ENCODE data around the gene BCR.
A peak's percentile ranks its signal among the peaks of the same experiment; 100 is the strongest.

The BCR gene

DNA sequence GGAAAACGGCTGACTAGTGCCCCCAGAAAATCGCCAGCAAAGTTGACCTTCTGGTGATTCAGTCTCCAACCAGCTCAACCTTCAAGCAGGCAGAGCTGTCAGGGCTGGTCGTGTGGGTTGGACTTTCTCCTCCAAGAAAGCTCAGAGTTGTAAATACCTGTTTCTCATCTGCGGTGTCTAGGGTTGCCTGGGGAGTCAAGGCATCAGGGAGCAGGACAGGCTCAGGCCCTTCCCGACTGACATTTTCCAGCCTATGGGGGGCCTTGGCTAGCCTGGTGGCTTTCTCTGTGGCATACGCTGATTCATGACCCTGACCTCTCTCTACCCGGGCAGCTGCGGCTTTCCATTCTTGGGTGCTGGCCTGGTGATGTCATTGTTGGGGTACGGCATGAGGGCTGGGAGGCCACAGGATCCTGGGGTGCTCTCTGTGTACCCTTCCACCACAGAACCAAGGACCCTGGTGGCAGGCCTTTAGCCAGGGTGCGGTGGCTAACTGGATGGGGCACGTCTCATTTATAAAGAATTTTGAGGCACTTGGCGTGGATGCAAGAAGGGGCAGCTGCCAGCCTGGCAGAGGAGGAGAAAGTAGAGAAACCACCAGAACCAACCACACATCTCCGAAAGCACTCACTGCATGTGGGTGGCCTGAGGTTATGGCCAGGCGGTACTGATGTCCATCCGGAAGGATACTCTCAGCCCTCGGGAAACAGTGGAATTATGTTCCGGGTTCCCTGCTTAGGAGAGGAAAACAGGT lies 64.9 kb downstream of the BCR start:
- no peak for DNase-seq (ENCODE audit: low spot score)

DNA sequence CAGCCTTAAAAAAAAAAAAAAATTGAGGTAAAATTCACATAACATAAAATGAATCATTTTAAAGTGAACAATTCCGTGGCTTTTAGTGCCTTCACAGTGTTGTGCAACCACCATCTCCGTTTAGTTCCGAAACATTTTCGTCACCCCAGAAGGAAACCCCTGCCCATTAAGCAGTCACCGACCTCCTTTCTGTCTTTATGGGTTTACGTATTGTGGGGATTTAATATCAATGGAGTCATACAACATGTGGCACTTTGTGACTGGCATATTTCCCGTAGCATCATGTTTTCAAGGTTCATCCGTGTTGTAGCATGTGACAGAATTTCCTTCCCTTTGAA lies 65.5 kb downstream of the BCR start:
- DNase-seq (ENCODE audit: low spot score) = no peak

DNA sequence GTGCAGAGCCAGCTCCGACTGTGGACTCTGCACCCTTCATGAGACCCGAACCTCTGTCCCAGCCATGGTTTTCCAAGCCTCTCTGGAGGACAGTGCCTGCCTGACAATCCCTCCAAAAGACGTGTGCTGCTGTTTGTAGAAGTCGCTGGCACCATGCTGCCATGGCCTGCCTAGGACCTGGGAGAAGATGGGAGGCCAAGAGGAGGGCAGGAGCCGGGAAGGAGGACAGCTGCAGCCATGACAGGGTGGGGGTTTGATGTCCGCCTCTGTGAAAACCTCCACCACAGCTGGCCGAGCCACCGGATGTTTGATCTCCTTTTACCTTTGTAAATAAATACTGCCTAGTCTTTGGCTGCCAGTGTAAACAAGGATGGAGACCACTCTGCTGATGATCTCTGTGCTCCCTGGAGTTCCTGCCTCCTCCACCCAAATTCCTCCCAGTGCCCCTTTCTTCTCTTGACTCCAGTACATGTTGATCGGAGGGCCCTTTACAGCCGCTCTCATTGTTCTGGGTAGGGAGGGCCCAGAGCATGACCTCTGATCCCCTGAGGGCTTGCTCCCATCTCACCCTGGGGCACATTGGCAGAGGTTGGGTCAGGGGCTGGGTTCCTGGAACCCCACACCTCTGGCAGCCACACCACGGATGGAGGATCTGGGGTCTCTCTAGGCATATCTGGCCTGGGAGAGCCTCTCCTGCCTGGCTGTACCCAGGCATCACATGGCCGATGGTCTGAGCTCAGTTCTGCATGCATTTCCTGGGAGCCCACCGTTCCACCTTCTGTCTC lies 66.9 kb downstream of the BCR start:
- DNase-seq (ENCODE audit: low spot score) = no peak

- DNase-seq (ENCODE audit: low spot score) = peak; percentile 67
Measured at GRCh38 chr22:23248583-23248982, 68.3 kb downstream of the BCR start.

DNA sequence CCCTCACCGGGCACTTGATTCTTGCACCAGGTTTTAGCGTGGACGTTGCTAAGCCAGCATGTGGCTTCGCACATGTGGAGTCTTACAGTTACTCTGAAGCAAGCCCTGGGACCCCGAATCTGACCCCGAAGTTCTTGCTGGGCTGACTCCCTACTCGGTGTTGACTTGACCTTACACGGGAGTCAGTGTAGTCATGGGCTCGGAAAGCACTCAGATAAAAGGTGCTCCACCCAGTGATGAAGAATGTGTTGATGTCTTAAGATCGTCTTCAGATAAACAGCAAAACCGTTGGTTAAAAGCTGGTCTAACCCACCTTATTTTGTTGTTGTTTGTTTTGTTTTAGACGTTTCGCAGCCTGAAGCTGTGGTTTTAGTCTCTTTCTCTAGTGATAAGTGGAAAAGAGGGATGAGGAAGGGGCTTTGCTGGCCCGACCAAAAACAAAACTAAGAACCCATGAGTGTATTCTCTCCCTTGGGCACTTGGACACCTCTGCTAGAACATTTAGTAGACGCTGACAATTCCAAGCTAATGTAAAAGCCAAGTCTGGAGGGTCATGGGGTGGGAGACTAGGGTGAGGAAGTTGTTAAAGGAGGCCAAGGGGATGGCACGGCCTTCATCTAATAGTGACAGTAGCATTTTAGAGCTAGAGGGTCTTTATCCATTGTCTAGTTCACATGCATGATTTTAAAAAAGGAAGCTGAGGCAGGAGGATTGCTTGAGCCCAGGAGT lies 69.9 kb downstream of the BCR start:
- DNase-seq (ENCODE audit: low spot score) = no peak

DNA sequence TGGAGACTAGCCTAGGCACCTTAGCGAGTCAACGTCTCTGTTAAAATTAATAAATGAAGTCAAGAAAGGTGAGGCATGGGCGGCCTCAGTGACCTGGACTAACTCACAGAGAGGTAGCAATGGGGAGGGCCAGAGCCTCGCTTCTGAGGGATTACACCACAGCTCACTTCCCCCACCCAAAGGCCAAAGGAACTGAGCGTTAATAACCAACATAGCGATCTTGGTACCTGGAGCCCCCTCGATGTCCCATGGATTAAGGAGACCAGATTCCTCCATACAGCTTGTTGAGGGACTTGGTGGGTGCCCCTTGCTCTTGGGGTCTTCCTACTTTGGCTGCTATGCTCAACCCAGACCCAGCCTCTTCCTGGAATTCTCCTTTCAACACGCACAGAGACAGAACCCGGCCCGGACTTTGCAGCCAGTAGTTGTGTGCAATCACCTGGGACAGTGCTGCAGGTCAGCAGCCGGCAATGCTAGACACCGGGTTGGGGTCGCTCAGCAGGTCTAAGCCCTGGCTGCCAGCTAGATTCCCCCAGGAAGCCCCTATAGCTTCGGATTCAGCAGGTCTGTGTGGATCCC lies 70.6 kb downstream of the BCR start:
- DNase-seq (ENCODE audit: low spot score) = no peak

- DNase-seq (ENCODE audit: low spot score) = peak; percentile 43
Measured at GRCh38 chr22:23251445-23252093, 71.3 kb downstream of the BCR start.

DNA sequence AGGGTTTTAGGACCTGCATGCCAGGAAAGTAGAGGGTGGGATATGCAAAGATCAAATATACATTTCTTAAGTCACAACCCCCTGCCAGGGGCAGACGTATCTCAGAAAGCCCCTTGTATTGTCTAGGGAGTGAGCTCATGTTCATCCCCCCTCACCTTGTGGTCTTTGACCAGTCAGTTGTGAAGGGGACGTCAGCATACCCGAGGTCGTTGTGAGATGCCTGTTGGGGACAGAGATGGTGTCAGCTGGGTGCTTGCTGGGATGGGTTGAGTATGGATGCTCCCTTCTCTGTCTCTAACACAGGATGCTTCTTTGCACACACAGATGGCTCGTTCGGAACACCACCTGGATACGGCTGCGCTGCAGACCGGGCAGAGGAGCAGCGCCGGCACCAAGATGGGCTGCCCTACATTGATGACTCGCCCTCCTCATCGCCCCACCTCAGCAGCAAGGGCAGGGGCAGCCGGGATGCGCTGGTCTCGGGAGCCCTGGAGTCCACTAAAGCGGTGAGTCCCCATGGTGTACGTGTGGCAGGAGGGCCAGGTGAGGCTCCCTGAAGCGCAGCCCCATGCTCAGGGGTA lies 73.3 kb downstream of the BCR start:
- DNase-seq (ENCODE audit: low spot score) = no peak

DNA sequence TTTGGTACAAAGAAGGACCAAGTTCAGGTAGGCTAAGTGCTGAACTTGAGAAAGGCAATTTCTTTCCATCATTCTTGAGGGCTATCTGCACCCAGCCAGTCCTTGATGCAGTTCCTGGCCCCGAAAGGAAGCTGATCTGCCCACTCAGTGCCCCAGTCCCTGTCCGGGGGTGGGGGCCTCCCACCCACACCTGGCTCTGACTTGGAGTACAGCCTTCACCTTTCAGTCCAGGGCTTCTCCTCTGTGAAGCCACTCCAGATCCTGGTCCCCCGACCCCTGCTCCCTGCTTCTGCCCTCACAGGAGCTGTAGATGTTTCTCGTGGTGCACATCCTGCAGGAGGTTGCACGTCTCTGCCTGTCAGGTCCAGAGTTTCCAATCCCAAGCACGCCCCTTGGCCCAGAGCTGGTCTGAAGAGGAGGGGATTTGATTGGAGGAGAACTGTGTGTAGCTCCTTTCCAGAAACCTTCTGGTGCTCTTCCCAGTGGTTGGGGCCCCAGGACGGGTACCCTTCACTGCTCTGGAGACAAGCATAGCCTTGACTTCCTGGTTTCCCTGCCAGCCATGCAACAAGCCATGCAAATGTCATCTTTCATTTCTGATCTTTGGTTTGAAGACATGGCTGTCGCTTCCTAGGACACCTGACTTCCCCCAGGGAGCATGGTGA lies 75.3 kb downstream of the BCR start:
- DNase-seq (ENCODE audit: low spot score) = no peak

- no peak for DNase-seq (ENCODE audit: low spot score)
Measured at GRCh38 chr22:23256171-23256932, 76.0 kb downstream of the BCR start.

GRCh38 chr22:23256986-23257888 lies 76.9 kb downstream of the BCR start:
- DNase-seq (ENCODE audit: low spot score) = peak; percentile 91

DNA sequence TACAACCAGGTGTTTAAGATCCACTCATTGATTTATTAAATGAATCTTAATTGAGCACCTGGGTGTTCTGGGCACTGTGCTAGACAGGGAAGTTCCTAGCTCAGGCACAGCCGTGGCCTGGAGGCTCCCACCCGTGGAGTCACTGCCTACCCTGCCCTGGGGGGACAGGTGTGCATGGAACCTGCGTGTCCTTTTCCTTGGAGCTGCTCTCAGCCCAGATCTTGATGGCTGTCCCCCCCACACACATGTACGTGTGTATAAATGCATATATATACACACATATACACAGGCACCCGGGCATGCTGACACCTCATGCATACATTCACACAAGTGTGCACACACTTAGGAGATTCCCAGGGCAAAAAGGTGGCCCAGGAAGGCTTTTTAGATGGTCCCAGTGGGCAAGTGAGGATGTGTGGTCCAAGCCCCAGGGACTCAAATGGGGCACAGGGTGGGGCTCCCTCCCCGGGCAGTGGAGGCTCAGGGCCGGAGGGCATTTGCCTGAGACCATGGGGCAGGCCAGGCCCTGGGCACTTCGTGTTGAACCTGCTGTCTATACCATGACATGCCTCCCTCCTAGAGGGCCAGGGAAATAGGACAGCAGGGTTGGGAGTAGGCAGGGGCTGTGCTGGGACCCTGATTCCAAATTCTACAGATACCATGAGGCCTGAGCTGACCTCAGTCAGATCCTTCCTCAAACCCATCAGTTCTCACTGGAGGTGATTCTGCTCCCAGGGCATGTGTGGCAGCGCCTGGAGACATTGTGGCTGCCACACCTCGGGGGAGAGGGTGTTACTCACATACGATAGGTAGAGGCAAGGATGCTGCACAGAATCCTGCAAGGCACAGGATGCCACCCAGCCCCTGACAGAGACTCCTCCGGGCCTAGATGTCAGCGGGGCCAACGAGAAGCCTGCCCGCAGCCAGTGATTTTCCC lies 77.8 kb downstream of the BCR start:
- no peak for DNase-seq (ENCODE audit: low spot score)

DNA sequence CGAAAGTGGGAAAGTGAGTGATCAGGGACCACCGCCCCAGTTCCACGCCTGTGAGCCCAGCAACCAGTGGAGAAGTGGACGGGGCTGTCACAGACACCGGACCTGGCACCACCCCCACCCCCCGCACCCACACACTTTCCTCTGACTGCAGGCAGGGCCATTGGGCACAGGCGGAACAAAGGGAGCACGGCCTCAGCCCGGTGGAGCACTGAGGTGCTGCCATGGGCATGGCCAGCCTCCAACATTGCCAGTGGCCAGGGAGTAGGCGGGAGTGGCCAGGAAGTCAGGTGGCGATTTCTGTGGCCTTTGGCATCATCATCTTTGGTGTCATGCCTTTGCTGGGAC lies 78.5 kb downstream of the BCR start:
- no peak for DNase-seq (ENCODE audit: low spot score)

- DNase-seq (ENCODE audit: low spot score) = no peak
Measured at GRCh38 chr22:23259916-23260644, 79.8 kb downstream of the BCR start.

GRCh38 chr22:23260645-23261581 lies 80.6 kb downstream of the BCR start:
- no peak for DNase-seq (ENCODE audit: low spot score)

DNA sequence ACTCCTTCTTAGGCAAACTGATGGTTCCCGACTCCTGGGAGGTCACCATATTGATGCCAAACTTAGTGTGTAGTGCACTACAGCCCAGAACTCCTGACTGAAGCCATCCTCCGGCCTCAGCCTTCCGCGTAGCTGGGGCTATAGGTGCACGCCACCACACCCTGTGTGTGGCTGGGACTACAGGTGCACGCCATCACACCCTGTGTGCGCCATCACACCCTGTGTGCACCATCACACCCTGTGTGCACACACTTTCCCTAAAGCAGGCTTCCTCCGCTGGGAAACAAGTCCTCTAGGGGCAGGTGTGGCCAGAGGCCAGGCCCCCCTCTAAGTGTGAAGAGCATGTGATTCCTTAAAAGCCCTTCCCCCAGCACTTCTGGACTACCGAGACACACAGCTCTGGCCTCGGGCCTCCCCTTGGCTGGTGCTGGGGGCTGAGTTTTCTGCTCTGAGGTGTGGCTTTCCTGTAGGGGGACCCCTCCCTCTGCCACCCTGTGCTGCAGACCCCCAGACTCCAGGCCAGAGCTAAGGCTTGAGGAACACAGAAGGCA lies 81.7 kb downstream of the BCR start:
- DNase-seq (ENCODE audit: low spot score) = no peak

Measured in GM03348 (cell line).